H9 (cell line): ENCODE data around the gene GCNT2. TPM values are rescaled to one million over a fixed set of nuclear protein-coding genes. Genes with fewer than 3 reads are reported as not detected.

Experiments used
- DNase-seq: peaks from one replicate; pipeline ENCODE4 v3.0.0-alpha.2; 2017
- H2AFZ ChIP-seq: one replicate; pipeline ENCODE4 v1.6.1; 2013; ENCODE audit warnings: mild to moderate bottlenecking, low read length, control low read depth, moderate library complexity
- H2AK5ac ChIP-seq: 2 replicates; pipeline ENCODE4 v1.6.1; 2013; ENCODE audit warnings: low read length, control low read depth, mixed read lengths; ENCODE audit not compliant: insufficient read length
- H2BK120ac ChIP-seq: one replicate; pipeline ENCODE4 v1.6.1; 2013; ENCODE audit warnings: low read depth, mild to moderate bottlenecking, low read length, control low read depth, inconsistent platforms; ENCODE audit not compliant: poor library complexity, severe bottlenecking
- H2BK12ac ChIP-seq: 2 replicates; pipeline ENCODE4 v1.6.1; 2013; ENCODE audit warnings: low read length, control low read depth, mixed read lengths, low read depth; ENCODE audit not compliant: insufficient read length
- H2BK15ac ChIP-seq: 2 replicates; pipeline ENCODE4 v1.6.1; 2013; ENCODE audit warnings: low read depth, low read length, control low read depth
- H2BK20ac ChIP-seq: one replicate; pipeline ENCODE4 v1.6.1; 2013; ENCODE audit warnings: low read depth, mild to moderate bottlenecking, low read length, control low read depth, inconsistent platforms; ENCODE audit not compliant: poor library complexity, severe bottlenecking
- H2BK5ac ChIP-seq: 2 replicates; pipeline ENCODE4 v1.6.1; 2013; ENCODE audit warnings: low read length, control low read depth, mixed read lengths; ENCODE audit not compliant: insufficient read length
- H3K14ac ChIP-seq: 2 replicates; pipeline ENCODE4 v1.6.1; 2013; ENCODE audit warnings: low read length, control low read depth; ENCODE audit not compliant: insufficient read depth
- H3K18ac ChIP-seq: 2 replicates; pipeline ENCODE4 v1.6.1; 2013; ENCODE audit warnings: low read depth, mild to moderate bottlenecking, mixed read lengths, low read length, control low read depth; ENCODE audit not compliant: insufficient read length
- H3K23ac ChIP-seq: 2 replicates; pipeline ENCODE4 v1.6.1; 2013; ENCODE audit warnings: low read length, control low read depth, mixed read lengths, low read depth; ENCODE audit not compliant: insufficient read length
- H3K23me2 ChIP-seq: 2 replicates; pipeline ENCODE4 v1.6.1; 2013; ENCODE audit warnings: low read depth, mild to moderate bottlenecking, mixed read lengths, low read length, control low read depth; ENCODE audit not compliant: insufficient read length, poor library complexity, severe bottlenecking
- H3K27ac ChIP-seq: 2 replicates; pipeline ENCODE4 v1.5.1; 2013; ENCODE audit warnings: low read length, control low read depth, mixed read lengths, low read depth; ENCODE audit not compliant: insufficient read length
- H3K27me3 ChIP-seq: 2 replicates; pipeline ENCODE4 v1.6.1; 2013; ENCODE audit warnings: low read length, control low read depth, inconsistent platforms; ENCODE audit not compliant: insufficient read depth
- H3K4ac ChIP-seq: 2 replicates; pipeline ENCODE4 v1.6.1; 2013; ENCODE audit warnings: low read depth, mild to moderate bottlenecking, control low read depth, inconsistent platforms, low read length, moderate library complexity
- H3K4me1 ChIP-seq: 2 replicates; pipeline ENCODE4 v1.6.1; 2013; ENCODE audit warnings: low read length, control low read depth, inconsistent platforms; ENCODE audit not compliant: insufficient read depth
- H3K4me2 ChIP-seq: 2 replicates; pipeline ENCODE4 v1.6.1; 2013; ENCODE audit warnings: low read length, control low read depth, mixed read lengths; ENCODE audit not compliant: insufficient read length, insufficient read depth
- H3K56ac ChIP-seq: 2 replicates; pipeline ENCODE4 v1.6.1; 2013; ENCODE audit warnings: low read depth, mild to moderate bottlenecking, mixed read lengths, low read length, control low read depth; ENCODE audit not compliant: insufficient read length
- H3K79me1 ChIP-seq: 2 replicates; pipeline ENCODE4 v1.6.1; 2013; ENCODE audit warnings: low read depth, mild to moderate bottlenecking, moderate library complexity, low read length, control low read depth, inconsistent platforms; ENCODE audit not compliant: insufficient read depth, poor library complexity, severe bottlenecking
- H3K79me2 ChIP-seq: 2 replicates; pipeline ENCODE4 v1.6.1; 2013; ENCODE audit warnings: low read length, control low read depth, inconsistent platforms; ENCODE audit not compliant: insufficient read depth
- H3K9ac ChIP-seq: 2 replicates; pipeline ENCODE4 v1.6.1; 2013; ENCODE audit warnings: low read length, control low read depth, mixed read lengths; ENCODE audit not compliant: insufficient read length; ENCODE audit errors: extremely low read depth
- H3K9me3 ChIP-seq: one replicate; pipeline ENCODE4 v1.6.1; 2013; ENCODE audit warnings: low read depth, low read length, inconsistent platforms; ENCODE audit not compliant: control insufficient read depth
- H3T11ph ChIP-seq: one replicate; pipeline ENCODE4 v1.6.1; 2013; ENCODE audit warnings: mild to moderate bottlenecking, low read length, control low read depth, inconsistent platforms
- H4K20me1 ChIP-seq: one replicate; pipeline ENCODE4 v1.6.1; 2013; ENCODE audit not compliant: control insufficient read depth, insufficient read length, insufficient read depth
- H4K5ac ChIP-seq: 2 replicates; pipeline ENCODE4 v1.6.1; 2013; ENCODE audit warnings: low read depth, mild to moderate bottlenecking, mixed read lengths, low read length, control low read depth; ENCODE audit not compliant: insufficient read length
- H4K8ac ChIP-seq: replicated peaks from 2 replicates; pipeline ENCODE4 v1.6.1; 2013; ENCODE audit warnings: low read length, control low read depth, mixed read lengths, low read depth; ENCODE audit not compliant: insufficient read length
- H4K91ac ChIP-seq: 2 replicates; pipeline ENCODE4 v1.6.1; 2013; ENCODE audit warnings: low read depth, mild to moderate bottlenecking, moderate library complexity, mixed read lengths, low read length, control low read depth; ENCODE audit not compliant: insufficient read length
- H3K27ac Mint-ChIP-seq, 3 experiments: 2 replicates in 2 of 3; 3 replicates in 1 of 3; pipeline ENCODE4 v1.8.0; 2020 to 2021; ENCODE audit warnings: mixed read lengths in 3 of 3, mild to moderate bottlenecking in 1 of 3, moderate library complexity in 1 of 3
- H3K27me3 Mint-ChIP-seq: 2 replicates; pipeline ENCODE4 v1.8.0; 2021; ENCODE audit warnings: low read depth, mild to moderate bottlenecking, moderate library complexity, mixed read lengths
- H3K36me3 Mint-ChIP-seq, 3 experiments: 2 replicates in 2 of 3; 3 replicates in 1 of 3; pipeline ENCODE4 v1.8.0; 2020 to 2021; ENCODE audit warnings: low read depth in 3 of 3, mixed read lengths in 3 of 3; ENCODE audit not compliant: insufficient read depth in 1 of 3
- H3K4me1 Mint-ChIP-seq, 2 experiments: 2 replicates each; pipeline ENCODE4 v1.8.0; 2020; ENCODE audit warnings: mixed read lengths in 2 of 2
- H3K4me3 Mint-ChIP-seq, 2 experiments: 2 replicates in 1 of 2; 3 replicates in 1 of 2; pipeline ENCODE4 v1.8.0; 2020 to 2021; ENCODE audit warnings: mild to moderate bottlenecking in 2 of 2, mixed read lengths in 2 of 2, moderate library complexity in 1 of 2
- H3K9me3 Mint-ChIP-seq, 2 experiments: 2 replicates in 1 of 2; 3 replicates in 1 of 2; pipeline ENCODE4 v1.8.0; 2020; ENCODE audit warnings: mild to moderate bottlenecking in 2 of 2, mixed read lengths in 2 of 2, moderate library complexity in 1 of 2
- CTCF ChIP-seq: fragments of 200-600 bp; sonication (generic); conservative IDR thresholded peaks from 3 replicates; pipeline ENCODE4 v1.8.0; 2021; ENCODE audit warnings: antibody characterized with exemption, mild to moderate bottlenecking
- WGBS: extraction: QIAGEN DNeasy Blood & Tissue Kit; methylation state at CpG from one replicate; pipeline ENCODE4 v1.1.7; 2013; ENCODE audit warnings: missing lambda C conversion rate, low lambda C conversion rate, mixed read lengths; ENCODE audit not compliant: insufficient read length; ENCODE audit errors: extremely low coverage; 5-methylcytosine and 5-hydroxymethylcytosine counted together
- total RNA-seq: library from RNA; stranded (reverse); gene quantifications from 2 replicates; pipeline ENCODE4 v1.2.1, GENCODE V29; 2021

The GCNT2 gene
- total RNA-seq, 1 experiment from 2014 or later: 41.7 TPM

DNA sequence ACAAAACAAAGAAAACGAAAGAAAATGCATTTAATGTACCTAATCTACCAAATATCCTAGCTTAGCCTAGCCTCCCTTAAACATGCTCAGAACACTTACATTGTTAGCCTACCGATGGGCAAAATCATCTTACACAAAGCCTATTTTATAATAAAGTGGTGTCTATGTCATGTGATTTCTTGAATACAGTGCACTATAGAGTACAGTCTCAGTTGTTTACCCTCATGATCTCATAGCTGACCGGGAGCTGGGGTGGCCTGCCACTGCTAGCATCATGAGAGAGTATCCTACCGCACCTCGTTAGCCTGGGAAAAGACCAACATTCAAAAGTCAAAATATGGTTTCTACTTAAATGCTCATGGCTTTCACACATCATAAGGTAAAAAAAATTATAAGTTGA, 16.6 kb downstream of the GCNT2 start:
- Histone ChIP-seq H4K91ac (no peak overlapping the region), H2BK120ac (no peak overlapping the region), H4K20me1 (no peaks in the 10 kb centered on the region), H3K18ac (no peak overlapping the region), H2BK5ac (no peak overlapping the region), H3K27me3 (no peaks in the 10 kb centered on the region), H3K56ac (no peak overlapping the region), H3K9ac (no peak overlapping the region), H3K4ac (no peak overlapping the region), H2AK5ac (no peak overlapping the region), H3K23ac (no peak overlapping the region), H2BK20ac (no peak overlapping the region), H3K4me1 (no peaks in the 10 kb centered on the region), H3K23me2 (no peaks in the 10 kb centered on the region), H2BK15ac (no peak overlapping the region), H3K79me1 (no peaks in the 10 kb centered on the region), H4K8ac (no peak overlapping the region), H2BK12ac (no peak overlapping the region), H3K14ac (no peak overlapping the region), H3K27ac (no peak overlapping the region), H3K79me2 (no peaks in the 10 kb centered on the region; the same call in 1 of the 2 replicates), H3K9me3 (no peaks in the 10 kb centered on the region), H3T11ph (no peak overlapping the region), H3K4me2 (no peak overlapping the region), H4K5ac (no peak overlapping the region), H2AFZ (no peak overlapping the region)
- no peaks in the 10 kb centered on the region; the same call in 1 of the 2 replicates for H3K27me3 Mint-ChIP-seq
- no peak for TF ChIP-seq CTCF
- H3K4me3 Mint-ChIP-seq: no peak overlapping the region
- no CpG with 5 or more reads among the region's 5 CpGs for WGBS
- DNase-seq: no peak
- 0 out of 7 replicates have a peak overlapping the region, but pooled peaks of 1 of the 3 experiments have one; percentile 52 for H3K27ac Mint-ChIP-seq
- H3K36me3 Mint-ChIP-seq: no peaks in the 10 kb centered on the region
- no peaks in the 10 kb centered on the region for H3K9me3 Mint-ChIP-seq
- H3K4me1 Mint-ChIP-seq: peaks cover 17 to 18% of the 10 kb centered on the region in 2 experiments
